Measurements from ENCODE around the gene CRB2.

Gene CRB2

DNA sequence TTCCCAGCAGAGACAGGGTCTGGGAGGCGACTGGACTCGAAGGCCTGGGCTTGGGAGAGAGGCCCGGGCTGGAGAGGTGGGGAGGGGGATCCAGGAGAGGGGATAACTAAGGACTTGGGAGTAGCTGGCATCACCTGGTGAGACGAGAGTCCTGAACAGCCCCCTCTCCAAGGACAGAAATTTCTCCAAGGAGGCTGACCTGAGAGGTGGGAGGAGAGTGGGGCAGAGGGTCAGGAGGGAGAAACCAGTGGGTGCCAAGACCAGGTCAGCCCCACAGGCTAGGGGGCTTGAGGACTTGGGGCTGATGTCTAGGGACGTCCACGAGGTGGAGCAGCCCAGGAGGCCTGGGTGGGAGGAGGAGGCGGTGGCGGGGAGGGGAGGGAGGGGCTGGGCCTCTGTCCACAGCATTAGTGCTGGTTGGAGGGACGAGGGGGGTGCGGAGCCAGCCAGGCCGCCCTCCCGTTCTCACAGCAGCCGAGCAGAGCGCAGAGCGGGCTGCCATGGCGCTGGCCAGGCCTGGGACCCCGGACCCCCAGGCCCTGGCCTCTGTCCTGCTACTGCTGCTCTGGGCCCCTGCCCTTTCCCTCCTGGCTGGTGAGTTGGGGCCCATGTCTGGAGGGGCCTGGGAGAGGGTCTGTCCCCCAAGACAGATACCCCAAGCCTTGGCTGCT is at the start of gene CRB2:
Gene CRB2 (plus strand): TSS at position 437 of the 671 bp plus-strand sequence. CDS start 64 bp downstream, at position 501.
- peaks cover 20% of the 10 kb centered on the region for H3K4me1 ChIP-seq
- no peaks in the 10 kb centered on the region for H3K36me3 ChIP-seq (replicated peaks)
- no peak within 1 kb of the TSS for H3K4me3 ChIP-seq
- peak in 1 of 2 experiments; percentile 62 for DNase-seq (ENCODE audit: low spot score in 2 of 2)
- in situ Hi-C loops (cut with MboI; ENCODE audit: low sequenced_read_pairs) = loop anchor here (25.0 kb wide), 1 partner anchor 1244 kb away; no protein-coding TSS in a partner anchor
- H3K27me3 ChIP-seq (ENCODE audit: low read depth) = peaks cover 12% of the 10 kb centered on the region
- H3K9me3 ChIP-seq = no peaks in the 10 kb centered on the region

DNA sequence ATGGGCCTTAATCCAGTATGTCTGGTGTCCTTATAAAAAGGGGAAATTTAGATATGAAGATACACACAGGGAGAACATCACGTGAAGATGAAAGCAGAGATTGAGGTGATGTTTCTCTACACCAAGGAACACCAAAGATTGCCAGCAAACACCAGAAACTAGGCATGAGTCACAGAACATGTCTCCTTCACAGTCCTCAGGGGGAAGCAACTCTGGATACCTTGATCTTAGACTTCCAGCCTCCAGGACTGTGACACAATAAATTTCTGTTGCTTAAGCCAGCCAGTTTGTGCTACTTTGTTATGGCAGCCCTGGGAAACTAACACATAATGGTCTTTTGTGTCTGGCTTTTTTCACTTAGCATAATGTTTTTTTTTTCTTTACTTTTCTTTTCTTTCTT is 46.4 kb upstream of the CRB2 start:
- H3K4me3 ChIP-seq = no peak overlapping the region
- H3K36me3 ChIP-seq (replicated peaks) = no peaks in the 10 kb centered on the region
- DNase-seq (ENCODE audit: low spot score in 2 of 2) = no peak
- in situ Hi-C loops (cut with MboI; ENCODE audit: low sequenced_read_pairs) = no loop called here
- no peaks in the 10 kb centered on the region for H3K27me3 ChIP-seq (ENCODE audit: low read depth)
- no peaks in the 10 kb centered on the region for H3K9me3 ChIP-seq
- H3K4me1 ChIP-seq = peaks cover 5% of the 10 kb centered on the region; the same call in 1 of the 2 replicates

DNA sequence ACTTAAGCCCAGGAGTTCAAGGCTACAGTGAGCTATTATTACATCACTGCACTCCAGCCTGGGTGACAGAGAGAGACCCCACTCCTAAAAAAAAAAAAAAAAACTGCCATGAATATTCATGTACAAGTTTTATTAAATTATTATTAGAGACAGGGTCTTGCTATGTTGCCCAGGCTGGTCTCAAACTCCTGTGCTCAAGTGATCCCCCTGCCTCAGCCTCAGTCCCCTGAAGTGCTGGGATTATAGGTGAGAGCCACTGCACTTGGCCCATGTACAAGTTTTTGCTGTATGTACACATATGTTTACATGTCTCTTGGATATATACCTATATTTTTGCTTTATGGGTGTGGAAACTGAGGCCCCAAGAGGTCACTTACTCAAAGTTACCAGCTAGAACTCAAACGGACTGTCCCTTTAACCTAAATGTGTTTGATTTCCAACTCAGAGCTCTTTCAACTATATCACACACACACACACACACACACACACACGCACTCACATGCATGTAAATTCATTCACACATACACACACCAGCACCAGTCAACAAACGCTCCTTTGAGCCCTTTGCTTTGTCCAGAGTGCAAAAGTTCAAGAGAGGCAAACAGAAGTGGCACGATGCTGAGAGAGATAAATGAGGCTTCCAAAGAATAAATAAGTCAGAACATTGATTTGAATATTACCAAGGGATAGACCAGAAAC is 45.3 kb upstream of the CRB2 start:
- in situ Hi-C loops (cut with MboI; ENCODE audit: low sequenced_read_pairs) = no loop called here
- Histone ChIP-seq H3K36me3 (replicated peaks) (no peaks in the 10 kb centered on the region), H3K9me3 (no peaks in the 10 kb centered on the region), H3K4me3 (no peak overlapping the region), H3K27me3 (ENCODE audit: low read depth) (no peaks in the 10 kb centered on the region), H3K4me1 (peaks cover 5% of the 10 kb centered on the region; the same call in 1 of the 2 replicates)
- no peak for DNase-seq (ENCODE audit: low spot score in 2 of 2)

DNA sequence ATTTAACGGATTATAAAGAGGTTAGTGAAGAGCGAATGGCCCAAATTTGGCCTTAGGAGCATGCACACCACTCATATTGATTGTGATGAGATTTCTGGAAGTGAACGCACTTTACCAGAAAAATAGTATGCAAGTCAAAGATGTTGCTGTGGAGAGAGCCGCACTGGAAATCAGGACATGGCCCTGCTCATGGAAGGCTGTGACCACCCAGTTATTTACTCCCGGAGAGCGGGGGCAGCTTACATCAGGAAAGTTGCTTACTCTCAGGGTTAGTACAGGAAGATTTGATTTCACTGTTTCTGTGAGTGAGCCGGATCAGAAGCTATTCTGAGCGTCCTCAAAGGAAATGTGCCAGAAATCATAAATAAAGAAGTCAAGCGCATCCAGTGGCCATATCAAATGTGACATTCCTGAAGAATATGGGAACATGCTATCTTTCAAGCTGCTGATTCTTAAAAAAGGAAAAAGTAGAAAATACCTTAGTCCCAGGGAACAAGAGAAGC is 44.7 kb upstream of the CRB2 start:
- DNase-seq (ENCODE audit: low spot score in 2 of 2) = no peak
- Histone ChIP-seq H3K4me1 (peaks cover 5% of the 10 kb centered on the region; the same call in 1 of the 2 replicates), H3K27me3 (ENCODE audit: low read depth) (no peaks in the 10 kb centered on the region), H3K4me3 (no peak overlapping the region), H3K9me3 (no peaks in the 10 kb centered on the region), H3K36me3 (replicated peaks) (no peaks in the 10 kb centered on the region)
- in situ Hi-C loops (cut with MboI; ENCODE audit: low sequenced_read_pairs) = no loop called here

DNA sequence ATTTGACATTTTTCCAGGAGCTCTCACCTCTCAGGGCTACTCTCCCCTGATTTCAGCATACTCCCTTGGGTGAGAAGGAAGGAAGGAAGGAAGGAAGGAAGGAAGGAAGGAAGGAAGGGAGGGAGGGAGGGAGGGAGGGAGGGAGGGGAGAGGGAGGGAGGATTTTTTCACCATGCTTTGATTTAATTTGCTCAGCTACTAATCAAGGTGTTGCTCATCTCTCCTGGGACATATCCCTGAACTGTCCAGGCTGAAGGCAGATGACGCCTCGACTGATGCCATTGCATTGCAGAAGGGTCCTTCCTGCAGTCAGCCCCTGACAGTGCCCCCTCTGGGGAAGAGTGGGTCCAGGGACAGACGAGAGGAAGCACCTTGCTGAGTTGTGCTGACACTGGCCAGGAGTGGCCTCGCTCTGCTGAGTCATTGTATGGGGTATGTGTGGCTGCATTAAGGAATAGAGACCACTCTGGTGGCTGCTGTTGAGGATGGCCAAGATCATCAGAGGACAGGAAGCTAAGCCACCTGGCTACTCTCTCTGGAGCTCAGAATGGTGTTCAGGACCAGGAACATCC is 43.6 kb upstream of the CRB2 start:
- Histone ChIP-seq H3K36me3 (replicated peaks) (no peaks in the 10 kb centered on the region), H3K27me3 (ENCODE audit: low read depth) (no peaks in the 10 kb centered on the region), H3K4me1 (peaks cover 5% of the 10 kb centered on the region; the same call in 1 of the 2 replicates), H3K4me3 (no peak overlapping the region), H3K9me3 (no peaks in the 10 kb centered on the region)
- in situ Hi-C loops (cut with MboI; ENCODE audit: low sequenced_read_pairs) = no loop called here
- DNase-seq (ENCODE audit: low spot score in 2 of 2) = no peak

DNA sequence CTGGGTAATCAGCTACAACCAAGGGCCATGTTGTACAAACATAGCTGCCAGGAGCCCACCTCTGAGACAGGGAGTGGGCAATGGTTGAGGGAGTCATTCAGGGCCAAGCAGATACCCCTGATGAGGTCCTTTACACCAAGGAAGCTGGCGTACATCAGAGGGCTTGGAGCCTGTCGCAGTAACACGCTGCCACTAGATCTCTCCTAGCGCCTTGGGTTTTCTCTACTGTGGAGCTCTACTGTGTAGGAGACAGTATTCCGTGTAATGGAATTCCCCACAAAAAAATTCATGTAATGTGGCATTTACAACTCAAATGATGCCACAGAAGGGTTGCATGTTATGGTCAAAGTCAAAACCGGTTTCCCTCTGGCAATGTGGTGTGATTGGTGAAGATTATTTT is 41.4 kb upstream of the CRB2 start:
- no peak for DNase-seq (ENCODE audit: low spot score in 2 of 2)
- Histone ChIP-seq H3K36me3 (replicated peaks) (no peaks in the 10 kb centered on the region), H3K4me1 (no peaks in the 10 kb centered on the region), H3K9me3 (no peaks in the 10 kb centered on the region), H3K27me3 (ENCODE audit: low read depth) (no peaks in the 10 kb centered on the region), H3K4me3 (no peak overlapping the region)
- in situ Hi-C loops (cut with MboI; ENCODE audit: low sequenced_read_pairs) = no loop called here

DNA sequence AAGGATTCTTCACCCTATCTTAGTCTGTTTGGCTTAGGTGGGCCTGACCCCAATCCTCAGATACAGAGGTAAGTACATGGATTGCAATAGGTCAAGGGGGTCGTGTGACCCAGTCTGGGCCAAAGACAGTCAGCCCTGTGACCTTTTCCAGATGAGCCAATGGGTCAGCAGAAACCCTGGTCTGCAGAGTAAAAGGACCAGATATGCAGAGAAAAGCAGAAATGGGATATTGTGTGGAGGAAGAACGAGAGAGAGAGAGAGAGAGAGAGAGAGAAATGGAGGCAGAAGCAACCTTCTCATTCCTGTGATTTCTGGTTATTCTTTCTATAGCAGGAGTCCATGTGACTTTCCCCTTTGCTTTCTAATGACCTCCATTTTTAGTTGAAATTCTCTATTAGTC is 40.4 kb upstream of the CRB2 start:
- DNase-seq (ENCODE audit: low spot score in 2 of 2) = no peak
- H3K36me3 ChIP-seq (replicated peaks) = no peaks in the 10 kb centered on the region
- in situ Hi-C loops (cut with MboI; ENCODE audit: low sequenced_read_pairs) = no loop called here
- H3K9me3 ChIP-seq = no peaks in the 10 kb centered on the region
- no peak overlapping the region for H3K4me3 ChIP-seq
- no peaks in the 10 kb centered on the region for H3K4me1 ChIP-seq
- no peaks in the 10 kb centered on the region for H3K27me3 ChIP-seq (ENCODE audit: low read depth)

DNA sequence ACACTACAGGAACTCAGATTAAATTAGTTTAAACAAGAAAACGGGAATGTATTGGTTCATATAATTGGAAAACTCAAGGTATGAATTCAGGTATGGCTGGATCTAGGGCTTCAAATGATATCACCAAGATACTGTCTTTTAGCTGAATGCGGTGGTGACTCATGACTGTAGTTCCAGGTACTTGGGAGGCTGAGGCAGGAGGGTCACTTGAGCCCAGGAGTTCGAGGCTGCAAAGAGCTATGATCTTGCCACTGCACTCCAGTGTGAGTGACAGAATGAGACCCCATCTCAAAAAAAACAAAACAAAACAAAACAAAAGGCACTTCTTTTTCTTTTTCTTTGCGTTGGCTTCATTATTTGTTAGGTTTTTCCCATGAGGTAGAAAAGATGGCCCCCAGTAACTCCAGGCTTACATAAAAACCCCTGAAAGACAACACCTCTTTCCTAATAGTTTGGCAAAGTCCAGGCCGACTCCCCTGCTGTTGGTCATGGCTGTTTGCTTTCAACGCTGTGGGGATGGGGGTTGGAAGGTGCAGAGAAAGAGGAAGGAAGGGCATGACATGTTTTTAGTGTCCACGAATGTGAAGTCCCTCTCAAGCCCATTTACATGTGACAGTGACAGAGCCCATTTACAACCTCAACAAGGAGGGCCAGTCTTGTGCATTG is 39.8 kb upstream of the CRB2 start:
- Histone ChIP-seq H3K36me3 (replicated peaks) (no peaks in the 10 kb centered on the region), H3K27me3 (ENCODE audit: low read depth) (no peaks in the 10 kb centered on the region), H3K9me3 (no peaks in the 10 kb centered on the region), H3K4me3 (no peak overlapping the region), H3K4me1 (no peaks in the 10 kb centered on the region)
- in situ Hi-C loops (cut with MboI; ENCODE audit: low sequenced_read_pairs) = no loop called here
- DNase-seq (ENCODE audit: low spot score in 2 of 2) = no peak

DNA sequence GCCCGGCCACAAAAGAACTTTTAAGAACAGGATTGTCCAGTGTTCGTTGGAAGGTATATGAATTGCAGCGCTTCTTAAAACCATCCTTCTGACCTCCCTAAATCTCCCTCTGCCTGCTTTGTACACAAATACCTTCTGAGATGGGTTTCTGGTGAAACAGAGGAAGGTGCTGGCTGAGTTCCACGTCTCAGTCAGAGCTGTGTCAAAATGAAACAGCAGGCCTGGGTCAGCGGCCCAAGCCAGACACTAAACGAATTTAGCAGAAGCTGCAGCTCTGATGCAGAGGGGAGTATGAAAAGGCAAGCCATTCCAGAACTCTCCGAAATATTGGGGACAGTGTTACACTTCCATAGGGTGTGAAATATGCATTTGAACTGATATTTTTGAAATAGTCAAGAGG is 37.8 kb upstream of the CRB2 start:
- no peaks in the 10 kb centered on the region for H3K9me3 ChIP-seq
- no peaks in the 10 kb centered on the region for H3K4me1 ChIP-seq
- H3K27me3 ChIP-seq (ENCODE audit: low read depth) = no peaks in the 10 kb centered on the region
- H3K36me3 ChIP-seq (replicated peaks) = no peaks in the 10 kb centered on the region
- no peak overlapping the region for H3K4me3 ChIP-seq
- DNase-seq (ENCODE audit: low spot score in 2 of 2) = no peak
- in situ Hi-C loops (cut with MboI; ENCODE audit: low sequenced_read_pairs) = no loop called here

DNA sequence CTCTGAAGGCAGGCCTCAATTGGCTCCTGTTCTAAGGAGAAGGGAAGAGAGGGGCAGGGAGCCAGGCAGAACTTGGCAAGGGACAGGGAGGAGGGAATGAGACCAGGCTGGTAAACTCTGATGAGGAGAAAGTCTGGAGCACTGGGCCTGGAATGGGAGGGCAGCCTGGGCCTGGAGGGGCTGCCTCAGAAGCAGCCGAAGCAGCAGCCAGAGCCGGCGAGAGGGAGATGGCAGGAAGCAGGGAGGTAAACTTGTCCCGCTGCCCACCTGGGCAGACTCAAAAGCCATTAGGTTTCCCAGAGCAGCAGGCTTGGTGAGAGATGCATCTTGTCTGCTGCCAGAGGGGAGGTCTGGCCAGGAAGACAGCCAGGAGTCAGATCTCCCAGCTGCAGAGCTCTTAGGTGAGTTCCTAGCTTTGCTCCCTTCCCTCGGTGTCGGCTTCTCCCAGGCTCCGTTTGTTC is 37.0 kb upstream of the CRB2 start:
- no peak for DNase-seq (ENCODE audit: low spot score in 2 of 2)
- in situ Hi-C loops (cut with MboI; ENCODE audit: low sequenced_read_pairs) = no loop called here
- H3K27me3 ChIP-seq (ENCODE audit: low read depth) = no peaks in the 10 kb centered on the region
- H3K4me1 ChIP-seq = no peaks in the 10 kb centered on the region
- no peaks in the 10 kb centered on the region for H3K9me3 ChIP-seq
- H3K4me3 ChIP-seq = no peak overlapping the region
- H3K36me3 ChIP-seq (replicated peaks) = no peaks in the 10 kb centered on the region

DNA sequence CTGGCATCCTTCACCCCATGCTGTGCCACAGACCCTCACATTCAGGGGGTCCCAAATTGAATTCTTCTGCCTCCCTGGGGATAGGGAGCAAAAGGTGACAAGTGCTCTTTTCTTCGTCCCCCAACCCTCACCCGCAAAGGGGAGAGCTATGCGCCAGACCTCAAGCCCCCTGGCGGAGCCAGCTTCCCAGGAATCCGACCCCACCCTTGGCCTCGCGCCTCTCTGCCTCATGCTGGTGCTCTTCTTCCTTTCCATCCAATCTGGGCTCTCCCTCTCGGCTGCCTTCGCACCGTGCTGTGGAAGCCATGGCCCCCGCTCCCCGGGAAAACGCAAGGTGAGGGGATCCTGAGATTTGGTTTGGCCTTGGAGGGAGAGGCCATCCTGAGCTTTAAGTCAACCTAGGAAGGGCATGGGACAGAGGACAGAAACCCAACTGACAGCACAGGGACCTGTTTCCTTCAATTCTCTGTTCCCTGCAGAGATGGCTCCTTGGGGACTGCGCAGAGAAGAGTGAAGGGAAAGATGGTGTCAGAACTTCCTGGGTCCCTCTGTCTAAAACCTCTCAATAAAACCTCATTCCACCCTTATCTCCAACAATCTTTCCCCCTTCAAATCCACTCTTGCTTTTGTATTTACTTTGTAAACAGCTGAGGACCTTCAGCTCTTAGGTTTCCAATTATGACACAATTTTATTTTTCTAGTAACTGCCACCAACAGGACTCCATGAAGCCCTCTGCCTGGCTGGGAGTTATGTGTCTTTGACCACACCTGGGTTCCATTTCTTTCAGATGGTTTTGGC is 36.3 kb upstream of the CRB2 start:
- no peaks in the 10 kb centered on the region for H3K4me1 ChIP-seq
- no peak overlapping the region for H3K4me3 ChIP-seq
- in situ Hi-C loops (cut with MboI; ENCODE audit: low sequenced_read_pairs) = no loop called here
- no peak for DNase-seq (ENCODE audit: low spot score in 2 of 2)
- no peaks in the 10 kb centered on the region for H3K27me3 ChIP-seq (ENCODE audit: low read depth)
- no peaks in the 10 kb centered on the region for H3K9me3 ChIP-seq
- no peaks in the 10 kb centered on the region for H3K36me3 ChIP-seq (replicated peaks)

DNA sequence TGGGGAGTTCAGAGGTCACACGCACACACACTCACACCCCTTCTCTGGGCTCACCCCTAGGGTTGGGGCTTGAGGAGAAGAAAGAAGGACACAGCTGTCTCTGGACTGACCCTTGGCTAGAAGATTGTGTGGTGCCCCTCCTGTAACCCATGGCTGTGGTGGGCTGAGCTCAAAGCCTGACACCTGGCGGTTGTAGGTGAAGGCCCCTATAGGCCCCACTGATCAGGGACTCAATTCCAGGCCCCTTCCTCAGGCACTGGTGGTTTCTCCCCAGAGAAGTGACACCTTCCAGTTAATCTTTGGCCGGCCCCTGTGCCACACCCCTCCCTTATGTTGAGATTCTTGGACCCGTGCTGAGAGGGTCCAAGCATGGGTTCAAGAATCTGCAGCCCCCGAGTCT is 35.2 kb upstream of the CRB2 start:
- no peak for DNase-seq (ENCODE audit: low spot score in 2 of 2)
- no peaks in the 10 kb centered on the region for H3K36me3 ChIP-seq (replicated peaks)
- H3K9me3 ChIP-seq = no peaks in the 10 kb centered on the region
- H3K4me3 ChIP-seq = no peak overlapping the region
- H3K4me1 ChIP-seq = no peaks in the 10 kb centered on the region
- in situ Hi-C loops (cut with MboI; ENCODE audit: low sequenced_read_pairs) = no loop called here
- no peaks in the 10 kb centered on the region for H3K27me3 ChIP-seq (ENCODE audit: low read depth)

DNA sequence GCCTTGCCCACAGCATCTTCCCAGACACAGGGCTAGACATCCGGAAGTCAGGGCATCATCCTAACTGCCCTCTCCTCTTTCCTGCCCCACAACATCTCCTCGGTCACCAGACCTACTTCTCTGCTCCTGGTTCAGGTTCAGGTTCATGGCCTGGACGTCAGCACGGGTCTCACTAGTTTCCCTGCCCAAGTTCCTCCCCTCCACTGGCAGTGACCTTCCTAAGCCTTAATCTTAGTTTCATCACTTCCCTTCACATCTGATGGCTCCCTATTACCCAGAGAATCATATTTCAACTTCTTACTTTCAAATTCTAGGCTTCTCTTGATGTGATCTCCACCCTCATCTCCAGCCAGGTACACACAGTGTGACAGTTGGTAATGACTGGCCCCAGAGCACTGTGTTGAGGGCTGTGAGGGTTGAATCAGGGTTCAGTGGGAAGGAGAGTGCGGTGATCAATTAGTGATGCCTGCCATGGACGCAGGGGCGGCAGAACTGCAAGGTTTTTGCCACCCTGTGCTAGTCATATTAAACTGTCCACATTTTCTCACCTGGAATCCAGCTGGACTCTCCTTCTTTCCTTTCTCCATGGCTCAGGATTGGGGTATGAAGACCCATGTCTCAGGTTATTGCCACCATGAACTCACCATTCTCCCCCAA is 34.3 kb upstream of the CRB2 start:
- in situ Hi-C loops (cut with MboI; ENCODE audit: low sequenced_read_pairs) = no loop called here
- no peaks in the 10 kb centered on the region for H3K4me1 ChIP-seq
- H3K36me3 ChIP-seq (replicated peaks) = no peaks in the 10 kb centered on the region
- H3K4me3 ChIP-seq = no peak overlapping the region
- H3K9me3 ChIP-seq = no peaks in the 10 kb centered on the region
- no peaks in the 10 kb centered on the region for H3K27me3 ChIP-seq (ENCODE audit: low read depth)
- no peak for DNase-seq (ENCODE audit: low spot score in 2 of 2)

Data from HAP-1 (cell line).